Ishikawa (cell line): ENCODE measurements around the gene FSHR.

ENCODE experiments used
- CREB1 ChIP-seq: IDR thresholded peaks from 2 replicates; pipeline ENCODE4 v1.6.1; 2012; ENCODE audit warnings: low read depth
- EGR1 ChIP-seq: IDR thresholded peaks from 2 replicates; pipeline ENCODE4 v1.6.1; 2012
- EP300 ChIP-seq: IDR thresholded peaks from 2 replicates; pipeline ENCODE4 v1.6.1; 2012; ENCODE audit warnings: borderline replicate concordance
- FOXM1 ChIP-seq: IDR thresholded peaks from 2 replicates; pipeline ENCODE4 v1.6.1; 2012; ENCODE audit warnings: low read depth, borderline replicate concordance
- NFIC ChIP-seq: IDR thresholded peaks from 2 replicates; pipeline ENCODE4 v1.6.1; 2012
- RAD21 ChIP-seq: IDR thresholded peaks from 2 replicates; pipeline ENCODE4 v1.6.1; 2012; ENCODE audit warnings: low read depth
- REST ChIP-seq: IDR thresholded peaks from 2 replicates; pipeline ENCODE4 v1.6.1; 2012; ENCODE audit warnings: low read depth, mild to moderate bottlenecking
- TAF1 ChIP-seq: IDR thresholded peaks from 2 replicates; pipeline ENCODE4 v1.6.1; 2012; ENCODE audit warnings: low read depth, mild to moderate bottlenecking
- TCF12 ChIP-seq: IDR thresholded peaks from 2 replicates; pipeline ENCODE4 v1.6.1; 2012; ENCODE audit warnings: low read depth
- YY1 ChIP-seq: IDR thresholded peaks from 2 replicates; pipeline ENCODE4 v1.6.1; 2012; ENCODE audit warnings: low read depth

- TF ChIP-seq FOXM1 (no peak), TCF12 (no peak), EP300 (no peak), NFIC (no peak), YY1 (no peak), TAF1 (no peak), EGR1 (no peak), CREB1 (no peak), REST (no peak), RAD21 (no peak)
Observed at GRCh38 chr2:48915884-48916283, 238.4 kb downstream of the FSHR start.
